Kidney epithelial cell (primary cell): ENCODE measurements around the gene AFAP1L2. TPM values are rescaled to one million over a fixed set of nuclear protein-coding genes. Genes with fewer than 3 reads are reported as not detected.

Source experiments
- DNase-seq: peaks from one replicate; pipeline ENCODE4 v3.0.0-alpha.2; 2010; ENCODE audit warnings: low read depth
- H3K27me3 ChIP-seq: 2 replicates; pipeline ENCODE4 v1.6.0; 2011; ENCODE audit warnings: low read length; ENCODE audit not compliant: control insufficient read depth, insufficient read depth
- H3K36me3 ChIP-seq: 2 replicates; pipeline ENCODE4 v1.5.1; 2011; ENCODE audit warnings: low read length; ENCODE audit not compliant: control insufficient read depth, insufficient read depth
- H3K4me3 ChIP-seq: 2 replicates; pipeline ENCODE4 v1.5.1; 2011; ENCODE audit warnings: low read depth, mild to moderate bottlenecking, control low read depth, low read length
- CTCF ChIP-seq: IDR thresholded peaks from 2 replicates; pipeline ENCODE4 v1.5.1; 2011; ENCODE audit warnings: mild to moderate bottlenecking, moderate library complexity, low read length, control low read depth, inconsistent platforms; ENCODE audit not compliant: insufficient read depth, poor library complexity, severe bottlenecking
- total RNA-seq: library from RNA; depleted of rRNA; stranded (reverse); fragments of >200 nt; gene quantifications from 2 replicates; pipeline ENCODE4 v1.2.3, GENCODE V29; 2015

AFAP1L2 gene
- total RNA-seq, 1 donor from 2014 or later = 10.2 TPM

- no peak overlapping the region for H3K4me3 ChIP-seq
- no peaks in the 10 kb centered on the region for H3K27me3 ChIP-seq
- no peak for TF ChIP-seq CTCF
- H3K36me3 ChIP-seq = no peaks in the 10 kb centered on the region
- DNase-seq = no peak
These were observed 18.7 kb downstream of the AFAP1L2 start for GRCh38 chr10:114385557-114385956.

GRCh38 chr10:114384601-114385000, 19.7 kb downstream of the AFAP1L2 start:
- no peaks in the 10 kb centered on the region for H3K27me3 ChIP-seq
- no peak for TF ChIP-seq CTCF
- H3K36me3 ChIP-seq = no peaks in the 10 kb centered on the region
- H3K4me3 ChIP-seq = no peak overlapping the region
- no peak for DNase-seq

- H3K27me3 ChIP-seq = no peaks in the 10 kb centered on the region
- TF ChIP-seq CTCF = no peak
- no peak for DNase-seq
- no peaks in the 10 kb centered on the region for H3K36me3 ChIP-seq
- no peak overlapping the region for H3K4me3 ChIP-seq
These were observed 20.1 kb downstream of the AFAP1L2 start for GRCh38 chr10:114384181-114384580.

GRCh38 chr10:114380797-114381196, 23.5 kb downstream of the AFAP1L2 start:
- no peaks in the 10 kb centered on the region for H3K27me3 ChIP-seq
- no peak for DNase-seq

GRCh38 chr10:114380060-114380459, 24.2 kb downstream of the AFAP1L2 start:
- no peak for TF ChIP-seq CTCF
- no peaks in the 10 kb centered on the region for H3K27me3 ChIP-seq
- no peak overlapping the region for H3K4me3 ChIP-seq
- no peaks in the 10 kb centered on the region for H3K36me3 ChIP-seq
- no peak for DNase-seq

More at GRCh38 chr10:114380797-114381196, 23.5 kb downstream of the AFAP1L2 start:
- no peak for TF ChIP-seq CTCF
- H3K4me3 ChIP-seq = no peak overlapping the region
- no peaks in the 10 kb centered on the region for H3K36me3 ChIP-seq

- TF ChIP-seq CTCF = no peak
- H3K4me3 ChIP-seq = no peak overlapping the region
- no peaks in the 10 kb centered on the region for H3K27me3 ChIP-seq
- no peaks in the 10 kb centered on the region for H3K36me3 ChIP-seq
- DNase-seq = no peak
These were observed 24.7 kb downstream of the AFAP1L2 start for GRCh38 chr10:114379631-114380041.
